Measurements from ENCODE around the gene FCN1.

Gene FCN1

DNA sequence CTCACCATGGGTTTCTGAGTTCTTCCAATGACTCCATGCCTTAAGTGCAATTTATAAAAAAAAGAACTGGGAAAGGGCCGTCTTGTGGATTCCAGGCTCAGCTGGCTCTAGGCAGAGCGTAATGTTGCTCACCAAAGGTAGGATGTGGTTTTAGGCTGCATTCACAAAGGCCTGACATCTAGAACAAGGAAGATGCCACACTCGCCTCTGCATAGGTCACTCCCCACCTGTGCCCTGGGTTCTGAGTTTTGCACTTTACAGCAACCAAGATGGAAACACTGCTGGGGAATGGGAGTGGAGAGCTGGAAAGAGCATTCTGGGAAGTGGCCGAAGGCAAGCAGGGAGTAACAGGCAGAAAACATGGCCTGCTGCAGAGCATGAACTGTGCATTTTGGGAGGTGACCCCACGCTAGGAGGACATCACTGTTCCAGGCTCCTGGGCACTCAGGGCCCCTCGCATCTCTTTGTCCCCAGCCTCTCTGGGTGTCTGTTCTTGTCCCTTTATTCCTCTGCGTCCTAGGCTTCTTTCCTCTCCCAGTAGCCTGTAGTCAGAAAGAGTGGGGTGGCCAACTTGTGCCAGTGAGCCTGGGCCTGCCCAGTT, 24.8 kb downstream of the FCN1 start:
- DNase-seq (ENCODE audit: low read depth, low spot score), result no peak

DNA sequence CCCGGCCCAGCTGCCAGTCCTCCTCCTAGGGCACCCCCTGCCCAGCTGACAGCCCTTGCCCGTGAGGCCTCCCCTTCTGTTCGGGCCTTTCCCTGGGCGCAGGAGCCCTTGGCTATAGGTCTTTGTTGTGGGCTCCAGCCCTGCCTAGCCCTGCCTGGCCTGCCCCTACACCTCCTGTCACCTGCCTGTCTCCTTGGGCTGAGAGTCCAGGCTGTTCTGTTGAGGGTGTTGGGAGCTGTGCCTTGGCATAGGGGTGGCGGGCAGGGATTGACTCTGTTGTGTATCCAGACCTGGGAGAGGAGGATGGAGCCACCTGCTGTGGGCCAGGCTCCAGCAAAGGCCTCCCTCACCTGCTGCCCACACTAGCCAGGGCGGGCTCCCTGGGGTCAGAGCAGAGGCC, 25.5 kb downstream of the FCN1 start:
- no peak for DNase-seq (ENCODE audit: low read depth, low spot score)

DNA sequence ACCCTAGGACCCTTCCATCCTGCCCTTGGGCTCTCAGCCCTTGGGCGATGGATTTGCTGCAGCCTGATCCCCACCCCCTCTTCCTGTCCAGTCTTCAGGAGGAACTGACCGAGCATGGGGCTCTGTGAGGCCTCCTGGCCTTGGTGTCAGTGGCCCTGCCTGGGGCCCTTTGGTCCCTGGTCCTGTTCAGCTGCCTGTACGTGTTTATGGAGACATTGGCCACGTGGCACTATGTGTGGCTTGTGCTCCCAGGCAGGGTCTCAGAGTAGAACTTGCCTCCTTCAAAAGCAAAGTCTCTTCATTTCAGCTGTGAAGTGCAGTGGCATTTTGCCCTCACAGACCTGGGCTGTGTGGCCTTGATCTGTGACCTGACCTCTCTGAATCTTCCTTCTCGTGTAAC, 26.0 kb downstream of the FCN1 start:
- DNase-seq (ENCODE audit: low read depth, low spot score), result no peak

DNA sequence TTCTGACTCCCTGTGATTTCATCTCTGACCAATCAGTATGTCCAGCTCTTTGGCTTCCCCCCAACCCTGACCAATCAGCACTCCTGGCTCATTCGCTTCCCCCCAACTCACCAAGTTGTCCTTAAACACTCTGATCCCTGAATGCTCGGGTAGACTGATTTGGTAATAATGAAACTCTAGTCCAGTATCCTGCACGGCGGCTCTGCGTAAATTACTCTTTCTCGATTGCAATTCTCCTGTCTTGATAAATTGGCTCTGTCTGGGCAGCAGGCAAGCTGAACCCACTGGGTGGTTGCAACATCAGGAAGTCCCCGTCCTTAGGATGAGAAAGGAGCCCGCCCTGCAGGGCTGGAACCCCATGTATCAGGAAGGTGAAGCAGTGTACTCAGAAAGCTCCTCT, 26.7 kb downstream of the FCN1 start:
- DNase-seq (ENCODE audit: low read depth, low spot score), result no peak

DNA sequence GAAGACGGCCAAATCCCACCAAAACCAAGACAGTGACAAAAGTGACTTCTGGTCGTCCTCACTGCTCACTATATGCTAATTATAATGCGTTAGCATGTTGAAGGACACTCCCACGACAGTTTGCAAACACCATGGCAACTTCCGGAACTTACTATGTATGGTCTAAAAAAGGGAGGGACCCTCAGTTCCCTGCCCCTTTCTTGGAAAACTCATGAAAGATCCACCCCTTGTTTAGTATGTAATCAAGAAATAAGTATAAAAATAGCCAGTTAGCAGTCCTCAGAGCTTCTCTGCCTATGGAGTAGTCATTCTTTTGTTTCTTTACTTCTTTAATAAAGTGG, 27.6 kb downstream of the FCN1 start:
- no peak for DNase-seq (ENCODE audit: low read depth, low spot score)

DNA sequence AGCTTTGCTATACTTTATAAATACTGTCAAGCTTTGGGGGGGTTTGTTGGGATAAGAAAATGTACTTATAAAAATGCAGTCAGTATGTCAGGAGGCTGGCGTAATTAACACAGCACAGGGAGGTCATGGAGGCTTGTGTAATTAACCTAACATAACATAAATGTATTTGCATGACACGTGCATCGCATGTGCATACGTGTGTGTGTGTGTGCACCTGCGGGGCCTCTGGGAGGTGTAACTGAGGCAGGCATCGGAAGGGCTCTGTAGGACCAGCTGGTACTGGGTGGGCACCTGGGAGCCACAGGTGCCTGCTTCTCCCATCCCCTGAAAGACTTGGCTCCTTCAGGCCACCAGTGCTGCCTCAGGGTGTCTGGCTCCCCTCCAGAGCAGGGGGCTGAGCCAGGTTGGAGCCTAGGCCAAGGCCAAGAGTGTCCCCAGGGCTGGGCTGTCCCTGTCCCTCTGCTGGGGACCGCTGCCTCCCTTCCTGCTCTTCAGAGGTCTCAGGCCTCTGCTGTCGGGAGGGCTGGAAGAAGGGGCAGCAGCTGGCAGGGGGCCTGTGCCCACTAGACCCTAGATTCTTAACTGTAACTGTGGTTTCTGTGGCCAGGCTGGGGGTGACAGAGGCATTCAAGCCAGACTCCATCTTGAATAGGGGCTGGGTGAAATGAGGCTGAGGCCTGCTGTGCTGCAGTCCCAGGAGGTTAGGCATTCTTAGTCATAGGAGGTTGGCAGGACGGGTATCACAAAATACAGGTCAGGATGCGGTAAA, 28.1 kb downstream of the FCN1 start:
- no peak for DNase-seq (ENCODE audit: low read depth, low spot score)

DNA sequence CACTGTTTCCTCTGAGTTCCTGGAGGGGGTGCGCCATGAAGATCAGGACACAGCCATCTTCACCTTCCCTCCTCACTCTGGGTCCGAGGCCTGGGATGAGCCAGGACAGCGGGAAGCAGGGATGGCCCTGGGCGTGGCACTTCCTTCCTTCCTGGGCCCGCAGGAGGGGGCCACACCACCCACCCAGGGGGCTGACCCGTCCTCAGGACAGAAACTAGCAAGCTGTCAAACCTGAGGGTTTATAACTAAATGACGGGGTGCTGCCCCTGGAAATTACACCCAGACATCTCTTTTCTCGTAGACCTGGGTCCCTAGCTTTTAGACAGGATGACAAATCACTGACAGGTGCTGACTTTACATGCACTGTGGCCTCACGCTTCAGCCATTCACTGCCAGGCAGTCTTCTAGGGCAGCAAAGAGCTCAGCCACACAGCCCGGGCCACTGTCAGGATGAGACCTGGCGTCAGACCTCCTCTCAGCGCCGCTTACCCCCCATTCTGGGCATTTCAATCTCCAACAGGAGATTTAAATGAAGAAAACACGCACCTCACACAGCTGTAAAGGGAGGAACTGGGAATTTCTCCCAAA, 29.0 kb downstream of the FCN1 start:
- DNase-seq (ENCODE audit: low read depth, low spot score), result no peak

DNA sequence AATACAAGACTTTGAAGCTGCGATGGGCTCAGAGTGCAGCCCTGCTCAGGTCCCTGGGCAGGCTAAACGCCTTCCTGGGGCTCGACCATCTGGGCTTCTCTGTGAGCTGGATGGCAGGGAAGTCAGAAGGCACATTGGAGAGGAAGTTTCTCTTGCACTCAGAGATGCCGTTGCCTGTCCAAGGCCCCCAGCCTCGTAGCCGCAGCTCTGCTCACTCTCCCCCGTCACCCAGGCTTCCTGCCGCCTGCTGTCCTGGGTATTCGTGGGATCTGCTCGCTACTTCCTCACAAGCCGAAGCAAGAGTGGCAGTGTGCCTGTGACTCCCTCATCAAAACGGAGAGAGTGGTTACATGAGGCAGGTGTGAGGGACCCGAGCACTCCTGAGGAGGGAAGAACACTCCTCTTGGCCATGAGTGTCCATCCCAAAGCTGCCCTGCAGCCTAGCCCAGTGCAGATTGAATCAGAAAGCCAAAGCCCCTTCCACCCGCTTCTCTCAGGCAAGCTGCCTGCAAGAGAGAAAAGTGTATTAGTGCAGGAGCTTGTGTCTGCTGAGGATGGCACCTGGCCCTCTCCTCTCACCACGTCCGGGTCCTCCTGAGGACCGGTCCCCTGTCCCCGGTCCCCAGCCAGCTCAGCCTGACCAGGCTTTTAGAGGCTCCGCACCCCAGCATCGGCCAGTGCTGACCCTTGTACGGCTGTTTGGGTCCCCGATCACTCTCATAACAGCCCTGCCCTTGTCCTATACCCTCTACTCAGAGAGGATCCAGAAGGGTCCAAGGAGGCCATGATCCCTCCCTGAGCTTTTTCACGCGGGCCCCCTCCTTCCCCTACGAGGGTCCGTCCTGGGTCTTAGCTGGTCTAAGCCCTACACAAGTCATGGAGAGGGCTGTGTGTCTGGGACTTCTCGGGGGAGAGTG, 29.8 kb downstream of the FCN1 start:
- no peak for DNase-seq (ENCODE audit: low read depth, low spot score)

DNA sequence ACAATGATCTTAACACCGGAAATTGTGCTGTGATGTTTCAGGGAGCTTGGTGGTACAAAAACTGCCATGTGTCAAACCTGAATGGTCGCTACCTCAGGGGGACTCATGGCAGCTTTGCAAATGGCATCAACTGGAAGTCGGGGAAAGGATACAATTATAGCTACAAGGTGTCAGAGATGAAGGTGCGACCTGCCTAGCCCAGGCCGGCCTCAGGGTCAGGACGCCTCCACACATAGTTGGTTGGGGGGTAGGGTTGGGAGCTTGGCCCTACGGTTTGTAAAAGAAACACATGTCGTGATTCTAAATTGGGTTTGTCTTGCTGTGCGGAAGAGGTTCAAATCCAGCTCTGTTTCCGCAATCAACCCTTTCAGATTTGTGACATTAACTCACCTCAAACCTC, 30.5 kb downstream of the FCN1 start:
- no peak for DNase-seq (ENCODE audit: low read depth, low spot score)

DNA sequence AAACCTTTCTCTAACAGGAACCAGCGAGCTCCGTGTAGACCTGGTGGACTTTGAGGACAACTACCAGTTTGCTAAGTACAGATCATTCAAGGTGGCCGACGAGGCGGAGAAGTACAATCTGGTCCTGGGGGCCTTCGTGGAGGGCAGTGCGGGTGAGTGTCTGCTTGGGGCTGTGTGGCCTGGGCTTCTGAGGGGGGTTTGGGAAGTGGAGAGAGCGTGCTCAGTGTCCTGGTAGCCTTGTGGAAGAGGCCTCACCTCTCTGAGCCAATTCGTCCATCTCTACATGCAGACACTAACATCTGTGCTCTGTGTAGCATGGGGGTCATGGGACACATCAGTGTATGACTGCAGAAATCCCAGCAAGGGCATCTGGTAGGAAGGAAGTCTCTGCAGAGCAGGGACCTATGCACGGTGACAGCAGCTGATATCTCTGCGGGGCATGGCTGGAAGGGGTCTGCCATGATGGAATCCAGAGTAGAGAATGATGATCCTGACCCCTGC, 31.2 kb downstream of the FCN1 start:
- no peak for DNase-seq (ENCODE audit: low read depth, low spot score)

DNA sequence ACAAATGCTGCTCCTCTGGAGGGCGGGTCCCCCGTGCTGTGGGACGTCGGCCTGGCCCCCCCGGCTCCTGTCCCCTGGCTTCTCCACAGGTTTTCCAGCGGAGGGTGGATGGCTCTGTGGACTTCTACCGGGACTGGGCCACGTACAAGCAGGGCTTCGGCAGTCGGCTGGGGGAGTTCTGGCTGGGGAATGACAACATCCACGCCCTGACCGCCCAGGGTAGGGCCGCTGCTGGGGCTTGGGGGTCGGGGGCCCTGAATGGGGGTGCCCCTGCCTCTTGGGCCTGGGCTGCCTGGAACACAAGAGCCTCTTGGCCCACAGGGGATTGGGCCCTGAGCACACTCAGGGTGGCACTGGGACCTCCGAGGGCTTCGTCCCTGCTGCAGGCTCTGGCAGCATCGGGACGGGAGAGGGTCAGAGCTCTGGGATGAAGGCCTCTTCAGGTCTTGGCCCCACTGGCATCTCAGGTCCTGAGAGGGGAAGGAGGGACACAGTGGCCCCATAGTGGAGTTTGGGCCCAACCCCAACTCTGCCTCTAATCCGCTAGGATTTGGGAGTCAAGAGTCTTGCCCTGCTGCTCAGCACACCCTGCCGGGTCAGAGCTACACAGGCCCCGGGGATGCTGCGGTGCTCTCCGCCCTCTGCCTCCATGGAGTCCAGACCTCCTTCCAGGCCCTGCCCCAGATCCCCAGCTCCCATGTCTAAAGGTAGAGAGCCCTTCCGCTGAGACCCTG, 31.9 kb downstream of the FCN1 start:
- no peak for DNase-seq (ENCODE audit: low read depth, low spot score)

DNA sequence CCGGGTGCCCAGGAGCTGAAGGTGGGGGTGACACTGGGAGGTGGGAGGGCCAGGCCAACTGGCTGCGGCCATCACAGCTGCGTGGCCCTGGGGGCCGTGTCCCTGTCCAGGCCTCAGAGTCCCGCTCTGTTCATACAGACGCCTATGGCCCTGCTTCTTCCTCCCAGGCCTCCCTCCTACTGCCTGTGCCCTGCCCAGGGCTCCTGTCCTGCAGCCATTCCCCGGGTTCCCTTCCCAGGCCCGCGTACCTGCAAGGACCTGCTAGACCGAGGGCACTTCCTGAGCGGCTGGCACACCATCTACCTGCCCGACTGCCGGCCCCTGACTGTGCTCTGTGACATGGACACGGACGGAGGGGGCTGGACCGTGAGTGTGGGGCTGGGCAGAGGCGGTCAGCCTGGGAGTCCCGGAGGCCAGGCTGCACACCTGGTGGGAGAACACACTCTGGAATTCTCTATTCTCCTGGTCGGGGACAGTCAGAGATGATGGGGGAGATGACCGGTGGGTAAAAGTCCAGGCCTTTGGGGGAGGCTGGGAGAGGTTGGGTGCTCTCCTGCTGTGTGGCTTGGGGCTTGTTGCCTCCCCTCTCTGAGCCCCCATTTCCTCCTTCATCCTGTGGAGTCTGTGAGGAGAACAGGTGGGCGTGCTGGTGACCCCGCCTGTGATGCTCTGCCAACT, 32.6 kb downstream of the FCN1 start:
- DNase-seq (ENCODE audit: low read depth, low spot score), result no peak

DNA sequence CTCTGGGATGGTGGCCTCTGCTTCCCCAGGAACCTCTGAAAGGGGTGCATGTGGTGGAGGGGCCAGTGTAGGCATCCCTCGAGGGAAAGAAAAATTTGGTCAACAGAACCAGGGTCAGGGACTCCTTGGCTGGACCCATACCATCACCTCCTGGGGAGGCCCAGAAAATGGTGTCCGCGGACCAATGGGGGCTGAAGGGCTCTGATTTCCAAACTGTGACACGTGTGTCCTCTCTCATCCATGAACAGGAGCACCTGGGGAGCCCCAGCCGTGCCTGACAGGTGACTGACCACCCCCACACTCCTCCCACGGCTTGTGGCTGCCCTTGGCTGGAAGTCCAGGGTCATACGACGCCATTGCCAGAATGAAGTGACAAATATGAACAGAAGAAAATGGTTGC, 33.2 kb downstream of the FCN1 start:
- DNase-seq (ENCODE audit: low read depth, low spot score), result no peak

DNA sequence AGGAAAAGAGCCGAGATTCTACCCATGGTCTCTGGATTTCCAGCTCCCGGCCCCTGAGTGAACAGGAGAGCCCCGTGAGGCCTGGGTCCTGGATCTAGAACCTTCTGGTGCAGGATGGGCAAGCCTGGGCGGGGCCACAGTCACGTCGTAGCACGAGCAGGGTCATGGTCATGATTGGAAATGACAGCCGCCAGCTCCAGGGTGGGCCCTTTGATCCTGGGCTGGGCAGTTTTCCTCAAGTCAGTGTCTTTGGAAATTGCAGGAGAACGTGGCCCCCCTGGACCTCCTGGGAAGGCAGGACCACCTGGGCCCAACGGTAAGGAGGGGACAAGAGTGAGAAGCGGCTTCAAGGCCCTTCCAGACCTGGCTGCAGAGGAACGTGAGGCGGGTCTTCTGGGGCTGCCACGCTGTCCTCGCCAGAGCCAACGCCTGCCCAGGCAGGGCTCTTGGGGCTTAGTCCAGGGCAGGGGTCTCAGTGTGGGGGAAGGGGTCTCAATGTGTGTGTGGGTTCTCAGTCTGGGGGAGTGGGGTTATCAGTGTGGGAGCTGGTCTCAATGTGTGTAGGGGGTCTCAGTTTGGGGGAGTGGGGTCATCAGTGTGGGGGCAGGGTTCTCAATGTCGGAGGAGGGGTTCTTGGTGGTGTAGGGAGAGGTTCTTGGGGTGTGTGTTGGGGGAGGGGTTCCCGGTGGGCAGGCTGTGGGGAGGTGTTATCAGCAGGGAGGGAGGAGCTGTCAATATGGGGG, 34.5 kb downstream of the FCN1 start:
- no peak for DNase-seq (ENCODE audit: low read depth, low spot score)

DNA sequence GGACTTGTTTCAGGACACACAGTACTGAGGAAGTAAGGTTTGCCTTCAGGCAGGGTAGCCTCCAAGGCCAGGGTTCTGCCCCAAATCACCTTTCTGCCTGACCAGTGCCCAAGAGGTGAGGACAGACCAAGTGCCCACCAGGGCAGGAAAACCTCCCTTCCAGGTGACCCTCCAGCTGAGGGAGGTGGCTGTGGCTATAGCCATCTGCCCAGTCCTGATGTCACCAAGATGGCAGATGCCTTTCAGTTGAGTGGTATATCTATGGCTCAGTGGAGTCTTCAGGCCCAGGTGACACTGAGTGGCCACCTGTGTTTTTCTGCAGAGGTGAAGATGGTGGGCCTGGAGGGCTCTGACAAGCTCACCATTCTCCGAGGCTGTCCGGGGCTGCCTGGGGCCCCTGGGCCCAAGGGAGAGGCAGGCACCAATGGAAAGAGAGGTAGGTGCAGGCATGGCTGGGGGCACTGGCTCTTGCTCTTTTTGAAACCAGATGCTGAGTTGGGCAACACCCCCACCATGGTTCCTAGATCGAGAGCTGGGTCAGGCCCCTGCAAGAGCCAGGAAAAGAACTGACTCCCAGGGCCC, 35.4 kb downstream of the FCN1 start:
- DNase-seq (ENCODE audit: low read depth, low spot score), result no peak

DNA sequence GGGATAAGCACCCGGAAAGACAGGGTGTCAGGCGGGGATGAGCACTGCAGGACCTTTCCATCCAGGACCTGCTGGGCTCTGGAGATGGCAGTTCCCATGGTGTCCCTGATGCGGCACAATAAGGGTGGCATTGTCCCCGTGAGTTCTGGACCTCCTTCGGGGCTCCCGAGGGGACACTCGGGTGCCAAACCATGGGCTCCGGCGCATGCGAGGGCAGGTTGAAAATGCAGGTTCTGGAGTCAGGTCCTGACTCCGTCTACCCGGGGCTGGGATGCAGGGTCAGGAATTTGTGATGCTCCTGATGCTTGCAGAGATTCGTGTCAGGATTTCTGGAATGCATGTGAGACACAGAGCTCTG, 36.4 kb downstream of the FCN1 start:
- no peak for DNase-seq (ENCODE audit: low read depth, low spot score)

DNA sequence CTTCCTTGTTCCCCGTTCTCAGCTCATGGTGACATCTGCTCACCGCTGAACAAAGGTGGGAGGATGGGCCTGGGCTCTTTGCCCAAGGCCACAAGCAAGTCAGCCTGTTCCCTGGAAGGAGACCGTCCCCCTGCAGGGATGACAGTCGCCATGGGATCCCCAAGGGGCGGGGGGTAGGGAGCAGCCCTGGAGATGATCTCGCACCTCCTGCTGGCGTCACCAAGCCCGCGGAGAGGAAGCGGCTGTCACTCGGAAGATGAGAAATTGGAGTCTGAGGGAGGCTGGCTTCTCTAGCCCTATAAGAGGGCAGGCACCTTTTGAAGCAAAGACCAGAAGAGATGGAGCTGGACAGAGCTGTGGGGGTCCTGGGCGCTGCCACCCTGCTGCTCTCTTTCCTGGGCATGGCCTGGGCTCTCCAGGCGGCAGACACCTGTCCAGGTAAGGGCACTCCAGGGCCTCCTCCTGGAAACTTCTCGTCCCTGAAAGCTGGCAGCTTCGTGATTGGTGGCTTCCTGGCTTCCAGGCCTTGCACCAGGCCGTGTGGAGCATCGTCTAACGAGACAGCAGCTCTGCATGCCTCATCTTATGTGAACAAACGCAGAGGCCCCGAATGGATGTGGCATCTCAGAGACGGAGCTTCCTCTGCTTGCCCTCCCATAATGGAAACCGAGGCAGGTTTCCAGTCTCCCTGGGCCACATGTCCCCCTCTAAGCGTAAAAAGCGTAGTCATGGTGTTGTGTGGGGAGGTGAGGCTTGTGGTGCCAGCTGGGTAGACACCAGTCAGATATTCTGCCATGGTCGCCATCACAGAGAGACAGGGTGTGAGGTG, 37.0 kb downstream of the FCN1 start, which contains the start of gene FCN2:
Gene FCN2 (plus strand): TSS at position 327 of the 829 bp plus-strand sequence. CDS start 12 bp downstream, at position 339.
- no peak for DNase-seq (ENCODE audit: low read depth, low spot score)

DNA sequence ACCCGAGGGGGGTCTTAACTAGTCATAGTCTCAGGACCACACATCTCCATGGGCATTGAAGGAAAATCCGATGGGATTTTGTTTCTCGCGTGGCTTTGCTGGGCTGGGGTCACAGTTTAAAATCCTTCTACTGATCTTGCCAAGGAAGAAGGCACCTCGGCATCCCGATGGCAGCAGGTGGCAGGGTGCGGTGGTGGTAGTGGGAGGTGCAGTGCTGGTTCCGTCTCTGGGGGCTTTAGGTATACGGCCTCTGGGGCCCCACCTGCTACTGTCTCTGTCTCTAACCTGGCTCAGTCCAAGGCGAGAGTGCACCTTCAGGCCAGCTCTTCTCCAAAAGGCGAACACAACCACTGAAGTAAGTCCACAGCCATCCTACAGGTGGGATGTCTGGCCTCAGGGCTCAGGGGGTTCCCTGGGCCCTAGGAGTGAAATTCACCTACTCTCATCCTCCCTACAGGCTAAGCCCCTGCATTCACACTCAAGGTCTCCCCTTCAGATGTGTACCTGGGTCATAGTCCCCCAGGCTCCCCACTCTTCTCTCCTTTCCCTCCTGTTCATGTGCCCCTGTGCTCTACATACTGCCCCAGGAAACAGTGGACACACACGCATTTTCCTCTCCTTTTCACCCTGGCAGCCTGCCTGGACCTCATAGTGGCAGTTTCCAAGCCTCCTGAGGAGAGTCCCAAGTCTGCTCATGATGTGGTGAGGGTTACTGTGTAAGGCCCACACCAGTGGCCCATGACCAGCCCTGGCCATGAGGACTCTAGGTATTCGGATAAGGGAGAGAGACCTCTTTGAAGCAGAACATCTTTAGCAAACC, 37.8 kb downstream of the FCN1 start:
- no peak for DNase-seq (ENCODE audit: low read depth, low spot score)

Measured in ELF-1 (cell line).